B cell (primary cell): ENCODE results near the gene ADRB2.

Experiments used
- CTCF ChIP-seq: fragments of 200-600 bp; IDR thresholded peaks from one replicate; pipeline ENCODE4 v1.8.0; 2022; ENCODE audit warnings: antibody characterized with exemption, mild to moderate bottlenecking
- EZH2 ChIP-seq: IDR thresholded peaks from 2 replicates; pipeline ENCODE4 v1.6.1; 2012; ENCODE audit warnings: borderline replicate concordance, low read depth, mild to moderate bottlenecking, moderate library complexity, low read length; ENCODE audit not compliant: insufficient read depth, poor library complexity, severe bottlenecking

DNA sequence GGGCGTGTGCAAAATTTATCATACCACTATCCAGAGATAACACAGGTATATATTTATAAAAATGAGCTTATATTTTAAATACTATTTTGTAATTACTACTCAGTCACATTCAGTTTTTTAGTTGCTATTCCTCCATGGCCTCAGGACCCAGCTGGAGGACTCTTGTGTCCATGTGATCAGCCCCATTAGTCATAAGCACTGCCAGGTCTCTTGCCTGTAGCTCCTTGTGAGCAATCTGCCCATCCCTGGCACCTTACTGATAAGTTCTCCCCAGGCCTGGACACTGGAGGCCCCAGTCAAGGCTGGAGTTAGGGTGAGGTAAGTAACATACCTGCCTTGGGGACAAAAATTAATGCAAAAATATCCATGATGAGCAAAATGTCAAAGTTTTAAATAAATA is 29.5 kb upstream of the ADRB2 start:
- TF ChIP-seq CTCF (no peak), EZH2 (no peak)
